CD4-positive, alpha-beta T cell treated with Interleukin-6 at 100 ng/mL for 8 hours (primary cell): ENCODE results near the gene MORN5.

ENCODE experiments used
- DNase-seq: peaks from one replicate; pipeline ENCODE4 v3.0.0-alpha.2; 2020; ENCODE audit warnings: mixed read lengths, low spot score

The MORN5 gene

DNA sequence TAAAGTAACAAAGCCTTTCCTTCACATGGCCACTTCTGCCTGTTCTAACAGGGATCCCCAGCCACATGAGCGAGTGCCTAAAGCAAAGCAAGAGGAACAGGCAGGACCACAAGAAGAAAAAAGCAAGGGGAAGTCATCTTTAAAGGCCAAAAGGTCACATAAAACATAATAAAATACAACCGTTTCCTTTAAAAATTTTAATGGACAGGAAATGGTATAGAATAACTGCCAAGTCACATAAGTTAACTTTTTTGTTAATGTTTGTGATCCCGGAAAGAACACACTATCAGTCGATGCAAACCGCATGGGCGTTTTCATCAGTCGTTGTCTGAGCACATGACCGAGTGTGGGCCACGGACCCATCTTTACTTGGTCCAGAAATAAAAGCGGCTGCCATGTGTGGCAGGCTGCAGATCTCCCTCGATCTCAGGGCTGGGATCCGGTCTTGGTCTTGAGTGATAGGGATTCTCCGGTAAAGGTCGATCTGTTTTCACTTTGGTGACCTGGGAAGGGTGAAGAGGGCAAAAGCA is 15.8 kb upstream of the MORN5 start:
- no peak for DNase-seq

DNA sequence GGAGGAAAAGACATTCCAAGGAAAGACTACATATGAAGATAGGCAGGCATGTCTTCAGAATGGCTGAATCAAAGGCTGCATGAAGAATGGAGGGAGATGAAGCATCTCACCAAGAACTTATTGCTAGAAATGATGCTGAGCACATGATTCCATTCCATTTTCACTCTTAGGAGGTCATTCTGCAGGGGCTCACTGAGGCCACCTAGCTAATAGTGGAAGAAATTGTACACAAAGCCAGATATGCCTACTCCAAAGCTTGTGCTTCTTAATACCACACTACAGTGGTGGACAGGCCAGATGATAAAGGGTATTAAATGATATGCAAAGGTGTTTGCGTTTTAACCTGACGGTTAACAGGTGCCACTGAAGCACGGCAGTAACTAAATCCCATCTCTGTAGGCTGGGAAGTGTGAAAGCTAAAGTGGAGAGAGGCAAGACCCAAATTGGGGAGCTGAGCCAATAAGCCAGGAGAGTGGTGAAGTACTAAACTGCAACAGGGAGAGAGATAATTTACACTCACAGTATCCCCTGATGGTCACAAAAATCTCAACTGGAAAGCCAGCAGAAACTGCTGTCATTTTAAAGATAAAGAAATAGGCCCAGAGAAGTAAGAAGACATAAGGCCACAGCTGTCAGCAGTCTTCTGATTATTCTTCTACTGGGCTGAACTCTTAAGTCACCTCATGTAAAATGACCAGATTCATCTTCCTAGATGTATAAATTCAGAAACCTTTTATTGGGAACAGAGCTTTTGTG is 14.7 kb upstream of the MORN5 start:
- no peak for DNase-seq

DNA sequence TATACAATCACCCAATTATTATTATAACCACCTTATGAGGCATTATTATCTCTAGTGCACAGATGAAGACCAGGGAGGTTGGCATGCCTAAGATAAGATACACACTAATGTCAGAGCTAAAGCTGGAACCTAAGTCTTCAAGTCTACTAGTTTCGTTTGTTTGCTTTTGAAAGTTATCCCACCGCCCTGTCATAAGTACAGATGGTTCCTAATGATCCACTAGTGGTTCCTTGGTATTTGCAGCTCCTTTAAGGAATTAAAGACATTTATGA is 14.2 kb upstream of the MORN5 start:
- no peak for DNase-seq

DNA sequence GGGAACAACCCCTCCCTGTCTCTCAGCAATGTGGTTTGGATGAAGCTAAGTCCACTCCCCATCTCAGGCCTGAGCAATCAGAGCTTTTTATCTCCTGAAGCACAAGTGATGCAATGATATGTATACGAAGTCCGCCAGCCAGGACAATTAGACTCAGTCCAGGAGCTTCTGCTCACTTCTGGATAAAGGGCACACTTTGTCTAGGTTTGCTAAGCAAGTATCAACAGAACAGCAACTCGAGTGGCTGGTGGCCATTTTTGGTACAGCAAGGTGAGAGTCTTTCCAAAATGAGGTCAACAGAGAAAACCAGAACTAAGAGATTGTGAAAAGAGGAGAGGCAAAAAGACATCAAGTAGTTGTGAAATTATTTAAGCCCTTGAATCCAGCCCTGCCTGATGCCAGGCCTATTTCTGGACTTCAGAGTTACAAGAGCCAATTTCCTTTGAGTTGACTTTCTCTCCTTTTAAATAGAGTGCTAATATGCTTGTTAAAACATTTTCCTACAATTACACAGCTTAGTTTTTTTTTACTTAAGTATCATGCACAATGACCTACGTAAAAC is 8.4 kb upstream of the MORN5 start:
- no peak for DNase-seq

DNA sequence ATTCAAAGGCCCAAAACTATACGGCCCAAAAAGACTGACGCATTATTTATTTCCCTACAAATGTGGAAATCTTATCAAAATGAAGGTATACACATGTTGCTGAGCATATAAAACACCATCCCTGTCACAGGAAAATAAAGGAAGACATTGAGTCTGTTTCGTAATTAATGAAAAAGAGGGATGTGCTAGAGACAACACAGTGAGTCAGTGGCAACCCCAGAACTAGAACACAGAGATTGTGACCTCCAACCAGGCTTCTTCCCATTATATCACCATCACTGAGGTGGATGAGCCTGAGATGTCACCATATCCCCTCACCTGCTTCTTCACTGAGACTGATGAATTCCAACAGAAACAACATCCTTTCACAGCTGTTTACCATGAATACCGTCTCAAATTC is 3.9 kb upstream of the MORN5 start:
- DNase-seq, result no peak

DNA sequence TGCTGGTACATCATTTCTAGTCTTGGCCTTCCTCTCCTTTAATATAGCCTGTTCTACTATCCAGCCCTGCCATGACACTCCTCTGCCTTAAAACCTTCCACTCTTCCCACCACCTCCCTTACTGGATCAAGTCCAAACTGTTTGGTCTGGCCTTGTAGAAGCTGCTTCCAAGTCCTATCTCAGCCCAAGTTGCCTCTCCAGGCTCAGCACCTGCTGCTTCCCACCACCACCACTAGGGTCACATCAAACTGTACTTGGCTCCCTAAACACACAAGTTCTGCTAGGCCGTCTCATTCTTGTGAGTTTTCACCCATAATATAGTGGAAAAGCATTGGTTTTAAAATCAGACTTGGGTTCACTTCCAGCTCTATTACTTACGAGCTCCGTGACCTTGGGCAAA is 1.5 kb upstream of the MORN5 start:
- no peak for DNase-seq

DNA sequence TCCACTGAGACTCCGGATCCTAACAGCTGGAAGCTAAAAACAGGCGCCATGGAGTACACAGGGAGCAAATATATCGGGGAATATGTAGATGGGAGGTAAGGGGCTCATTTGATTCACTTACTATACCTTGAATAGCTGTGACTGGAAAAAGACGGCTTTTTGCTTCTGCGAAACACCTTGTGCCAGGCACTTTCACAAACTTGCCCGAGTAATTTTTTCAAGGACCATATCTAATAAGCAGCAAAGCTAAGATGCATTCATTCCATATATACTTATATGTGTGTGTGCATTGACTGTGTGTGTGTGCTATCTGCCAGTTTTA is 178 bp downstream of the MORN5 start:
- no peak for DNase-seq

DNA sequence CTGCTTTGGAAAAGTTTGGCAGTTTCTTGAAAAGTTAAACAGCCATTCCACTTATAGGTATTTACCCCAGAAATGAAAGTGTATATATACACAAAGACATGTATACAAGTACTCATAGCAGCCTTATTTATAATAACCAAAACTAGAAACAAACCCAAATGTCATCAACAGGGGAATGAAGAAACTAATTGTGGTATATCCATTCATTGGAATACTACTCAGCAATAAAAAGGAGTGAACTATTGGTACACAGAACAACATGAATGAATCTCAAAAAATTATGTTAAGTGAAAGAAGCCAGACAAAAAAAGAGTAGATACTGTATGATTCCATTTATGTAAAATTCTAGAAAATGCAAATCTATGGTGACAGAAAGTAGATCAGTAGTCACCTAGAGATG is 2.7 kb downstream of the MORN5 start:
- no peak for DNase-seq

DNA sequence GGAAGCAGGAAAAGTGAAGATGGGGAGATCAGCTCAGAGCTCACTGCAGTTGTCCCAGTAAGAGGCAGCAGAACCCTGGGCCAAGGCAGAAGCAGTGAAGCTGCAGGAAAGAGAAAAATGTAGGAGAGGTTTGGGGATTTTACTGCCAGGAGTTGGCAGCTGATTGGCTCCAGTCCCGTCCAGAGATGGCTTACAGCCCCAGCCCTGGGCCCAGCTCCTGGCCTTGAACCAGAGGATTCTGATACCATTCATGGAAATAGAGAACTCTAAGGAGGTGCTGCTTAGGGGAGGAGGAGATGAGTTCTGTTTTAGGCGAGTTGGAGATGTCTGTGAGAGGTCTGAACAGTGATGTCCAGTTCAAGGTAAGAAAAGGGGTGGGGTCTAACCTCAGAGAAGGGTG is 4.6 kb downstream of the MORN5 start:
- DNase-seq, result no peak

DNA sequence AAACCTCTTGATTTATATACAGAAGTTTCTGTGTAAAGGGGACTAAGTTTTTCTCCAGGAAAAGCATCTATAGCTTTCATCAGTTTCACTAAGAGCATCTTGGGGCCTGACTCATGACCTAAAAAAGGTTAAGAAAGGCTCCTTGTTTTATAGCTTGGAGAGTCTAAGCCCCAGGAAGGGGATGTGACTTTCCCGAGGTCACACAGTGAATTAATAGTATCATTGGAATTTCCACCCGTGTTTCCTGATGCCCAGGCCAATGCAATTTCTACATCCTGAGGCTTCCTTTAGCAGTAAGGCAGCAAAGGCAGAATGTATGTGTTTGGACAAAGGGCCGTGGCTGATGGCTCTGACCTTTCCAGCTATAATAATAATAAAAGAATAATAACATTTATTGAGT is 8.6 kb downstream of the MORN5 start:
- DNase-seq, result no peak

DNA sequence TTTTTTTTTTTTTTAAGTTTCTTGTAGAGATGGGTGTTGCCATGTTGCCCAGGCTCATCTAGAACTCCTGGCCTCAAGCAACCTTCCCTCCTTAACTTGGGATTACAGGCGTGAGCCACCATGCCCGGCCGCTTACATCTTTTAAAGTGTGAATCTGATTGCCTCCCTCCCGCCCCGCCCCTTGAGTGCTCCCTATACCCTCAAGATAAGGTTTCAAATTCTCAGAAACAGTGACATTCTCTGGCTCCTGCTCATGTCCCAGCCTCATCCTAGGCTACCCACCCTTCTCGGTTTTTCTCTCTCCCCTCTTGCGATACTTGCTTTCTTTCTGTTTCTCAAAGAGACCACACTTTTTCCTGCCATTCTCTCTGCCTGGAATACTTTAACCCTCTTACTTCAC is 12.4 kb downstream of the MORN5 start:
- no peak for DNase-seq

DNA sequence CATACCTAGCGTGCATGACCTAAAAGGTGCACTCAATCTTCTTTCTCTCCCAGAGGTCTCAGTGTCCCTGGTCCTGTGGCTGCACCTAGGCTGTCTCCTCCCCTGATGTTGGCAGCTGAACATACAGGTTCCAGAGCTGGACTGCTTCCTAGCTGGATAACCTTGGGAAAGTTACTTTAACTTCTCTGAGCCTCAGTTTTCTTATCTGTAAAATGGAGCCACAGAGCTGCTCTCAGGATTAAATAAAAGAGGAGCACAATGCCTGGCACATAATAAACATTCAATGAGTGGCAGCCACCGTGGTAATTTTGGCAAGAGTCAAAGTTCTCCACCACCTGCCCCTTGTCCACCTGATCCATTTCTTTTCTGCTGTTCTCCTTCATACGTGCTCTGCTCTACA is 14.0 kb downstream of the MORN5 start:
- DNase-seq, result no peak

DNA sequence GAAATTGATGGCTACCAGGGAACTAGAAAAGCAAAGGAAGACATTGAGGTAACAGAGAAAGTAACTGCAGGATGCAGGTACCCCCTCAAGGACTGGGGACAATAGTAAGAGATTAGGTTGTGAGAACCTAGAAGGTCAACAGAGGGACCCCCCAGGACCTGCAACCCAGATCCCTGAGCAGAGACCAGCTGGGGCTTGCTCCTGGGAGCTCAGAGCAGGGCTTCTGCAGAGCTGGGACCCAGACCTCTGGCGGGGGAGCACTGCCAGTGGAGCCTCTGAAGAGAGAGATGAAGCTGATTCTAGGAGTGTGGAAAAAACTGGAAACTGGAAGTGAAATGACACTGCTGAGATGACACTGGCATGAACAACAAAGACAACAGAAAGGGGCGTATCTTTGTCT is 17.2 kb downstream of the MORN5 start:
- no peak for DNase-seq

DNA sequence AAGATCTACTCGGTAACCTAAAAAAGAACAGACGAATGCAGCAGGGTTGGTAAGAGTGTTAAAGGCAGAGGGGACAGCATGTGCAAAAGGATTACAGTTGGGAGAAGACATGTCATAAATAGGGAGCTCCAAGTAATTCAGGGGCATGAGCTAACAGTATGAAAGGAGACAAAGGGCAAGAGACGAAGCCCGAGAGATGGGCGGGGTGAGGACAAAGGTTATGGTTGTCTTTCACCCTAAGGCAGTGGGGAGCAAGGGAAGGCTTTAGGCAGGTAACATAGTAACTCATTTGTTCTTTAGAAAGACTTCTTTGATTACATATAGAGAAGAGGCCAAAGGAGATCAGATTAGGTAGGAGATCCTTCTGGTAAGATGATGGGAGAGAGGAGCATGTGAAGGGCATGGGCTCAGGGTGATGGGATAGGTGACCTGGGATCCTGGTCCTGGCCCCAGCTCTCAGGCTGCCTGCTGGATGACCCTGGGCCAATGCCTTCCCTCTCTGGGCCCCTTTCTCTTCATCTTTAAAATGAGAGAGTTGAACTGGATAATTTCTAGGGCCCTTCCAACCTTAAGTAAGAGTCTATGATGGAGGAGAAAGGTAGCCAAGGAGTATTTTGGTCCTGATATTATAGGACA is 19.5 kb downstream of the MORN5 start:
- no peak for DNase-seq

DNA sequence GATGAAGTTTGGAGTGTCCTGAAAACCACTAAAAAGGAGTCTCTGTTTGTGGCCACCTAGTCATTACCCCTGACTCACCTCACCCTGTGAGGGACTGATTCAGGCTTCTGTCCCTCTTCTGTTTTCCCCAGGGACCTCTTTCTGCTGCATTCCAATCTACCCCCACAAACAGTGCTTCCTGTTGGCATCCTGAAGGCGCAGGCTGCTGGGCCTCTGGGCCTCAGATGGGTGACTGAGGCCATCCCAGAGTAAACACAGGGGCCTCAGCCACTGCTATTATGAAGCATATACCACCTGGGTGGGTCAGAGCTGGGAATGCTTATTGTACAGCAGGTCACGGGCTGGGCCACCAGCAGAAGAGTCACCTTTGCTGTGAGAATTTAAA is 20.0 kb downstream of the MORN5 start:
- DNase-seq, result no peak

DNA sequence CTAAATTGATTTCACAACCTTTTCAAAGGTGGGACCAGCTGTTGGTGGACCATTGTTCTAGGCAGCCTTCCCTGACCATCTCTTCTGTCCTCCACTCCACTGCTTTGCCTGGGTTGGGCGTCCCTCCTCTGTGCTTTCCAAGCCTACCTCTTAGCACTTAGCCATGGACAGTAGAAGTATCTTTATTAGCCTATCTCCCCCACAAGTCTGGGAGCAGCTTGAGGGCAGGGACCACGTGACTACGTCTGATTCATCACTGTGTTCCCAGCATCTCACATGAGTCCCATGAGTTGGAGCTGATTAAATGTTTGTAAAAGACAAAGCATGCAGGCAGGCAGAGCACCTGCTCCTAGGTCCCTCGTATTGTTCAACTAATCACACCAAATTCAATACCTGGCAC is 20.9 kb downstream of the MORN5 start:
- no peak for DNase-seq

DNA sequence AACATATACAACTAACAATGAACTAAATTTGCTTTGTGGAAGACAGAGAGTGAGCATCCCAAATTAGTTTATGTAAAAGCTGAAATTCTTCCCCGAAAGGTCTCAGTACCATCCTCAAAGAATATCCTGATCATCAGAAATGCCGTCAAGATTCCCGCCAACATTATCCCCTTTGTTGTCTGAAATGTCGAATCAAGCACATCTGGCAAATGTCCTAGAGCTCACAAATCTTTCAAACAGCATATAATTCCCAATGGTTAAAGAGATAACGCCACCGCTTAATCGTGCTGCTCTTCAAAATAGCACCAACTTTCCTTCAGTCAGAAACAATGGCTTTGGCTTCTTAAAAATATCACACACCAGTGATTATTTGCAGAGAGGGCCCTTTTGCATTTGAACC is 23.8 kb downstream of the MORN5 start:
- DNase-seq, result no peak

DNA sequence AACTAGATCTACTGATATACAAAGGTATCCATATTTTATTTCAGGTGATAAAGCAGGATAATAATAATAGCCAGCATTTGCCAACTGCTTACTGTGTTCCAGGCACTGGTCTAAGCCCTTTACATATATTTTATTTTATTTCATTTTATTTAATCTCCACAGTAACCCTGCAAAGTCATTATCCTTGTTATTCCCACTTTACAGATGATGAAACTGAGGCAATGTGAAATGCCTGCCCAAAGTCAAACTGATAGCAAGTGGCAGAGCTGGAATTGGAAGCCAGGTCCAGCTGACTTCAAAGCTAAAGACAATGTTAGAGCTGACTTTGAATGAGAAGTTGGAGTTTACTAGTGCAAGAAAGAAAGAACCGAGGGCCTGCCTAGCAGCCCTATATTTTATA is 24.8 kb downstream of the MORN5 start:
- DNase-seq, result no peak

DNA sequence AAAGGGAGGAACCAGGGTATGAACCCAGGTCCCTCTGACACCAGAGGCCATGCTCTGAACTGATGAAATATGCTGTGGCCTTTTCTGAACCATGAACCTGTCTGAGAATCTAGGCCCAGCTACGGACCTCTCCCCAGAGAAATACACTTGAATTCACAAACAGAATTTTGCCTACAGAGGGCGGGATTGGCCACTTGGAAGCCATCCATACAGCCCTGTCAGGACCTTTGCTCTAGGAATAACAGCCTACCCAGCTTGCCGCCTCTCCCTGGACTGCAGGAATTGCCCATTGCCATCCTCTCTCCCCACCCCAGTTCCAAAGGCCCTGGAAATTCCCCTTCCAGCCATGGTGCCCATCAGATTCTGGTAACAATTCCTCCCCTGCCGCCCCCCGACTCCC is 26.6 kb downstream of the MORN5 start:
- DNase-seq, result no peak

DNA sequence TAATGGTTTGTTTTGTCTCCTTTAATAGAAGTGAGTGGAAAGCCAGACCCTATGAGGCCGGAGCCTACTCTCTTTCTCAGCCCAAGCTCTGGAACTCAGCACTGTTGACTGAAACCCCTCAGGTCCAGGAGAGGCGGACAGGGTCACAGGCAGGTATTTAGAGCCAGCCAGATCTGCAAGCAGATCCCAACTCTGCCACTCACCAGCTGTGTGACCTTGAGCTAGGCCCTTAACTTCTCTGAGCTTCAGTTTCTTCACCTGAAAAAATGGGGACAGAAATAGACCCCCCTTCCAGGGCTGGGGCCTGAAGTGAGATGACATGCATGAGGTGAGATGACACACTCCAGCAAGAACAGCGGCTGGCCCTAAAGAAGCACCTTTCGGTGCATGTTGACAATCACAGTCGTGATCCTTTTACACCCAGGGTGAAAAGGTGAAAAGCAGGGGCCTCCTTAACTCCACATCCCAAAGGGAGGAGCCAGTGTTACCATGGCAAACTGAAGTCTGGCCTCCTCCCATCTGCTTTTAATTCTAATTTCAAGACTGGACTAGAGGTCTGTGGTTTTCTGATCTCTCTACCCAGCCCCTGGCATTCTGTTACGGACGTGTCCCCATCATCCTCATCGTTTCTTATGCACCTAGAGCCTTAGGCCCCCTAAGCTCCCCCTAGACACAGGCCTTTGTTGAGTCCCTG is 27.2 kb downstream of the MORN5 start:
- DNase-seq, result no peak

DNA sequence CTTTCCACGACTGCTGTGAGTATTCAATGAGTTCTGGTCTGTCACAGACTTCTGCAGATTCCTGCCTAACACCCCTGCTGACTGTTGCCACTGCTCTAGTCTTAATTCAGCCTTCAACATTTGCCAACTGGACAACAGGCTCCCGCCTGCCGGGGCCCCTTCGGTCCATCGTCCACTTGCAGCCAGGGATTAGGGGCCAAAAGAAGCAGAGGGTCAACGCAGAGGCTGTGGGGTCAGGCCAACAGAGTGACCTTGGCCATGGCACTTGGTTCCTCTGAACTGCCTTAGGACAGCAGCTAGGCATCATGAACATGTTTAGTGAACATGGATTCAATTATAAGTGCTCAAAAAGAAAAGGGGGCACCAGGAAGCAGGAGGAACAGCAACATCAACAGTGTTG is 28.7 kb downstream of the MORN5 start:
- no peak for DNase-seq

DNA sequence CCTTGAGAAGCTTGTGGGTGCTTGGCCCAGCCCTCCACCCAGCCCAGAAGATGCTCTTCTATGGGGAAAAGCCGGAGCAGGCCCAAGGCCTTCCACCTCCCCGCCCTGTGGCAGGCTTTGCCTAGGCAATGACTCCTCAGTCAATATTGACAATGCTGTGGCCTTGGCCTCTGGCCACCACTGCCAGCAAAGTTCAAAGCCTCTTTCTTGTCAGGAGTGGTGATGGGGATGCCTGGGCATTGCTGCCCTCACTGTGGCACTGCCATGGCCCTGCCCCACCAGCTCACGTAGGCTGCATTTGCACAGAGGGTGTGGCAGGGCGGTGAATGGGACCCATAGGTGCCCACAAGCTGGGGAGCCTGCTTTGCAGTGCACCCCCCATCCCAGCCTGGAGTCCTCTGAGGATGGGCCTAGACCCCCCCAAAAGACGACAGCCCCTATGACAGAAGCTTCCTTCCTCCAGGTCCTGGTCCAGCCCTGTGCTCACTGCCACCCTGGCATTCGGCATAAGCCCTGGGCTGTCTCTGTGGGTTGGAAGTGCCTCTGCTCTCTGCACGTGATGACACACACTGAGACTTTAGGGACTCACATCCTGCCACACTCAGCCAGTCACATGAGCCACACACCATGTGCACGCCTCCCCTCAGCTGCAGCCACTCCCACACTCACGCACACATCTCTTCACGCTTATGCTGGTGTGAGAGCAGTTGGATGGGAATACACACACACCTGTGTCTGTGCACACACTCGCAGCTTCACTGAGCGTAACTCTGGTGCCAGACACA is 31.1 kb downstream of the MORN5 start:
- no peak for DNase-seq

DNA sequence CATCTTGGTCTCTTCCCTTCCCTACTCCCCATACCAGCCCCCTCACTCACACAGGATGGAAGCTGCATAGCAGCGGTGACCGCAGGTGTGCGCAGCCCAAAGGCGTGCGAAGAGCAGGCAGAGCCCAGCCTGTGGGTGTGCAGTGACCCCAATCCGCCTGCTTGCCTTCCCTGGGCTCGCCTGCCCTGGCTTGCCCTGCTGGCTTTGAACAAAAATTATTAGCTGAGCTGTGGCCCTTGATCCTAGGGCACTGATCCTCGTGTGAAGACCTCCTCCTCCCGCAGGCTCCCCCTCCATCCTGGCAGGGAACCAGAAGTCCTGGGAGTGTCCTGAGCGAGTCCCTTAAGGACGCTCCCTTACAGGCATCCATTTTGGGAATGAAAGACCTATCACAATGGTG is 31.9 kb downstream of the MORN5 start:
- no peak for DNase-seq
